Measurements from ENCODE around the gene RFLNA. TPM values are rescaled to one million over a fixed set of nuclear protein-coding genes. Genes with fewer than 3 reads are reported as not detected.
"Not testable (repeated sequence)": the region's sequence is repeated elsewhere in the genome, so short reads cannot be mapped to it uniquely, and the experiment has no call there.

The RFLNA gene
- total RNA-seq, 1 donor from 2014 or later = not detected

DNA sequence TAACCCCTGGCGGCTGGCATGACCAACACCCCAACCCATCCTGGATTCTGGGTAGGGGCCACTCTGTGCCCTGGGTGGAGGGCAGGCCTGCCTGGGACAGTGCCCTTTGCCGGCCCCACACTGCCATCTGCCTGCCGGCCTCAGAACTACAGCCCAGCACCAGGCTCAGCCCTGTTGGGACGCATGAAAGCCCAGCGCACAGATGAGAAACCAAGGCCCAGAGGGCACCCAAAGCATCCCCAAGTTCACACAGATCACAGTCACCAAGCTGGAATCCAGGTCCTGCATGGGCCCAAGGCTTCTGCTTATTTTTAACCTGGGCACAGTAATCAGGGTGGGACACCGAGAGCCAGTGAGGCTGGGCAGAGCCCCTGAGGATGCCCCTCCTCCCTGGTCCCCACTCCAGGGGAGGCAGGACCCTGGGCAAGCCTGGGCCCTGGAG lies 26.2 kb downstream of the RFLNA start:
- Mint-ChIP-seq H3K4me1 (ENCODE audit: low read depth) (no peaks in the 10 kb centered on the region), H3K4me3 (no peak overlapping the region), H3K36me3 (ENCODE audit: low read depth) (peaks cover 19% of the 10 kb centered on the region), H3K27ac (no peak overlapping the region), H3K9me3 (peaks cover 19% of the 10 kb centered on the region), H3K27me3 (ENCODE audit: insufficient read depth) (no peaks in the 10 kb centered on the region)
- intact Hi-C loops (cut with micrococcal nuclease) = loop anchor here (1.0 to 5.0 kb wide), 3 partner anchors 159 to 446 kb away; no protein-coding TSS in a partner anchor
- DNase-seq (ENCODE audit: low spot score) = peak; percentile 52

DNA sequence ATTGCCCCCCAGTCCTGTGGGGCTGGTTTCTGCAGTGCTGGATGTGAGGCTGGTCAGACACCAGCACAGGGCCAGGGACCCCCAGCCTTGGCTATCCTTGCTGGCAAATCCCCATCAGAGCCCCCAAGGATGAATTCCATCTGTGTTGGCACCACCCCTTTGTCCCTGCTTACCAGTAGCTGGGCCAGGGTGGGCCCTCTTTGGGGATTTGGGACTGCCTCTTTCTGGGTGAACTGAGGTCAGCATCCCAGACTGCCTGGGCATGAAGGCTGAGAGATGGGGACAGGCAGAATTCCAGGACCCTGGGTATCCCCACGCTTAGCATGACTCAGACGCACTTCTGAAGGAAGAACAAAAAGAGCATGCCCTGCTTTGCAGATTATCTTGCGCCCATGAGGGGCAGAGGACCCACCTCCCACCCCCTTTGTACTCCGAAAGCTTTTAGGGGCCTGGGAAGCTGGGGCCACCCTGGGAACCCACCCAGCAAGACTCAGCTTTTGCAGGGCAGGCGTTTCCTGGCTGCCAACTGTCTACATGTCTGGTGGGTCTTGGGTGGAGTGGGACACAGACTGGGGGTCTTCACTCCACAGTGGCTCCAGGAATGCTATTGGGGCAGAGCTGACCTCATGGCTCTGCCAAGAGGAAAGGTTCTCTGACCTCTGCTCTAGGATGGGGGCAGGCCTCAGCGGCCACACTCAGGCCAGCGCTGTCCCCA lies 26.8 kb downstream of the RFLNA start:
- Mint-ChIP-seq H3K4me3 (no peak overlapping the region), H3K27me3 (ENCODE audit: insufficient read depth) (no peaks in the 10 kb centered on the region), H3K4me1 (ENCODE audit: low read depth) (no peaks in the 10 kb centered on the region), H3K9me3 (peaks cover 19% of the 10 kb centered on the region), H3K36me3 (ENCODE audit: low read depth) (peaks cover 20% of the 10 kb centered on the region), H3K27ac (no peak overlapping the region)
- intact Hi-C loops (cut with micrococcal nuclease) = loop anchor here (1.0 to 5.0 kb wide), 3 partner anchors 159 to 446 kb away; no protein-coding TSS in a partner anchor
- no peak for DNase-seq (ENCODE audit: low spot score)

DNA sequence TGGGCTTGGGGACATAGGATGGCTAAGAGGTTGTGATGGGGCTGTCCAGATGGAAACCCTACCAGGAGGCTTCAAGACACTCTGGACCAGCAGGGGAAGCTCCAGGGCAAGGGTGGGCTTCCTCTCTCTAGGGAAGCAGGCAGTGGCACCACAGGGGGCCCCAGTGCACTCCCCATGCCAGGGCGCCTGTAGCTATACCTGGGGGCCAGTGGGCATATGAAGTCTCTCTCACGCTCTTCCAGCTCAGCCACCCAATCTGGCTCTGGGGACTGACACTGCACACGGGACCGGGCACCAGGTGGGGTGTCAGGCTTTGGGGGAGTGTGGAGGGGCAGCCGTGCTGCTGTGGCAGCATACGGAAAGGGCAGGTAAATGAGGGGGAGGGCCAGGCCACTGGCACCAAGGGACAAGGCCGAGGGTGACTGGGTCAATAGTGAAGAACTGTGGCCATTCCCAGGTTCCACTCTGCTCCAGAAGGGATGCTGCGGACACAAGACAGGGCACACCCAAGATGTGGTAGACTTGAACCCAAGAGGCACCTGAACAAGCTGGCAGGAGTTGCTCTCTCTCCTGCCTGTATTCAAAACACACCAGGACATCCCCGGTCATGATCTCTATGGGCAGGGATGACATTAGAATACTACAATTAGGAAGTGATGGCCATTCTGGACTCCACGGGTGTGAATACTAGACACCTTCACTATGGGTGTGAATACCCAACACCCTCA lies 27.5 kb downstream of the RFLNA start:
- intact Hi-C loops (cut with micrococcal nuclease) = loop anchor here (5.0 kb wide), 1 partner anchor 445 kb away; no protein-coding TSS in a partner anchor
- peaks cover 19% of the 10 kb centered on the region for H3K9me3 Mint-ChIP-seq
- H3K27me3 Mint-ChIP-seq (ENCODE audit: insufficient read depth) = no peaks in the 10 kb centered on the region
- no peak overlapping the region for H3K27ac Mint-ChIP-seq
- no peak overlapping the region for H3K4me3 Mint-ChIP-seq
- H3K4me1 Mint-ChIP-seq (ENCODE audit: low read depth) = no peaks in the 10 kb centered on the region
- H3K36me3 Mint-ChIP-seq (ENCODE audit: low read depth) = peaks cover 20% of the 10 kb centered on the region
- no peak for DNase-seq (ENCODE audit: low spot score)

DNA sequence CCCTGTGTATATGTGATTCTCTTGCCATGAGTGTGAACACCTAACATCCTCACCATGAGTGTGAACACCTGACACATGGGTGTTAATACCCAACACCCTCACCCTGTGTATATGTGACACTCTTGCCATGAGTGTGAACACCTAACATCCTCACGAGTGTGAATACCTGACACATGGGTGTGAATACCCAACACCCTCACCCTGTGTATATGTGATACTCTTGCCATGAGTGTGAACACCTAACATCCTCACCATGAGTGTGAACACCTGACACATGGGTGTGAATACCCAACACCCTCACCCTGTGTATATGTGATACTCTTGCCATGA lies 28.1 kb downstream of the RFLNA start:
- not testable (repeated sequence) for H3K4me1 Mint-ChIP-seq (ENCODE audit: low read depth); H3K27me3 Mint-ChIP-seq (ENCODE audit: insufficient read depth); H3K4me3 Mint-ChIP-seq; H3K27ac Mint-ChIP-seq; DNase-seq (ENCODE audit: low spot score)
- peaks cover 20% of the 10 kb centered on the region for H3K36me3 Mint-ChIP-seq (ENCODE audit: low read depth)
- intact Hi-C loops (cut with micrococcal nuclease) = loop anchor here (5.0 kb wide), 1 partner anchor 444 kb away; no protein-coding TSS in a partner anchor
- peaks cover 19% of the 10 kb centered on the region for H3K9me3 Mint-ChIP-seq

DNA sequence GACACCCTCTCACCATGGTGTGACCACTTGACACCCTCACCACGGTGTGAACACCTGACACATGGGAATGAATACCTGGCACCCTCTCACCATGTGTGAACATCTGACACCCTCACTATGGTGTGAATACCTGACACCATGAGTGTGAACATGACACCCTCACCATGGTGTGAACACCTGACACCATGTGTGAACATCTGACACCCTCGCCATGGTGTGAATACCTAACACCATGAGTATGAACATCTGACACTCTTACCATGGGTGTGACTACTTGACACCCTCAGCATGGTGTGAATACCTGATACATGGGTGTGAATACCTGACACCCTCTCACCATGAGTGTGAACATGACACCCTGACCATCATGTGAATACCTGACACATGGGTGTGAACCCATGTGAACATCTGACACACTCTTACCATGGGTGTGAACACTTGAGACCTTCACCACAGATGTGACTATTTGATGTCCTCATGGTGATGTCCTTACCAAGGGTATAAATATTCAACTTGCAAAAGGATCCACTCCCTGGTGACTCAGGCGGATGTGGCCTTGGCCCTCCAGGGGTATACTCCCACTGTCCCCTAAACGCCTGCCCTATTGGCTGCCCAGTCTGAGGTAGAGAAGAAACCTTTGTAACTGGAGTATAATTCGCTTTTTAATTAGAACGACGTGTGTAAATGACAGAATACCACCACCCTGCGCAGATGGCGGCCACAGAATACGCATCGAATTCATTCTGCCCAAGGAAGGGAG lies 29.1 kb downstream of the RFLNA start:
- peaks cover 20% of the 10 kb centered on the region for H3K36me3 Mint-ChIP-seq (ENCODE audit: low read depth)
- H3K27ac Mint-ChIP-seq = no peak overlapping the region
- intact Hi-C loops (cut with micrococcal nuclease) = loop anchor here (5.0 kb wide), 1 partner anchor 443 kb away; no protein-coding TSS in a partner anchor
- no peaks in the 10 kb centered on the region for H3K4me1 Mint-ChIP-seq (ENCODE audit: low read depth)
- peaks cover 19% of the 10 kb centered on the region for H3K9me3 Mint-ChIP-seq
- no peak overlapping the region for H3K4me3 Mint-ChIP-seq
- H3K27me3 Mint-ChIP-seq (ENCODE audit: insufficient read depth) = no peaks in the 10 kb centered on the region
- no peak for DNase-seq (ENCODE audit: low spot score)

DNA sequence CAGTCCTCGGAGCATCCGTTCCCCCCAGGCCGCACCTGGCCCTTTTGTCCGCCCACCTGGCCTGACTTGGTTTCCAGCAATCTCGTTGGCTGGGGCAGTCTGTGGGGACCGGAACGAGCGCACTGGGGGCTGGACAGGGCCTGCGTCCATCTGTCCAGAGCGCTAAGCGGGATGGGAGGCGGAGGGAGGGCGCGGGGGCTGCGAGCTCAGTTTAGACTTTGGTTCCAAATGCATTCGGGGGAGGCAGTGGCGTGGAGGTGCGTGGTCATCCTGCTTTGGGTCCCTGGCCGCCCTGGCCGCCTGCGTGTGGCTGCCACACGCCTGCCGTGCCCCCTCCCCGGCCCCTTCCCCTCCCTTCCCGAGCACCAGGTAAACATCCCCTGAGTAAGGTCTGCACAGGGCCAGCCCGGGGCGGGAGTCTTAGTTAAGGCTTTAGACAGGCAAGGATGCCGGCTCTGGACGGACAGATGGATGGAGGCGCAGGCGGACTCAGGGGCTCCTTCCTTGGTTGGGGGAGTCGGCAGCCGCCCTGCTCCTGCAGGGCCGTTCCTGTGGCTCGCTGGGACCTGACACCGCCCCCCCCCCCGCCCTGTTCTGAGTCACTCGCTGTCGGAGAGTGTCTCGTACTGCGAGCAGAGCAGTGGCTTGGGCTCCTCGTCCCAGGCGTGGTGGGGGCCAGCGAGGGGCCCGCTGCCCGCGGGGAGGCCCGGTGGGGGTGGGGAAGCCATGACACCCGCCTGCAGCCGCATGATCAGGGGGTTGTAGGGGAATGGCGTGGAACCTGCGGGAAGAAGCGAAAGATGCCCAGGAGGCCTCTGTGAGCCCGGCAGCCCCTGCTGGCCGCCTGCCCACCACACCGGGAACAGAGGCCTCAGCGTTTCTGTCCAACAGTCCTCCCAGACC lies 30.2 kb downstream of the RFLNA start:
- H3K27ac Mint-ChIP-seq = no peak overlapping the region
- H3K36me3 Mint-ChIP-seq (ENCODE audit: low read depth) = peaks cover 20% of the 10 kb centered on the region
- DNase-seq (ENCODE audit: low spot score) = no peak
- no peaks in the 10 kb centered on the region for H3K4me1 Mint-ChIP-seq (ENCODE audit: low read depth)
- no peaks in the 10 kb centered on the region for H3K27me3 Mint-ChIP-seq (ENCODE audit: insufficient read depth)
- H3K4me3 Mint-ChIP-seq = no peak overlapping the region
- H3K9me3 Mint-ChIP-seq = peaks cover 19% of the 10 kb centered on the region
- intact Hi-C loops (cut with micrococcal nuclease) = loop anchor here (5.0 kb wide), 1 partner anchor 442 kb away; no protein-coding TSS in a partner anchor

DNA sequence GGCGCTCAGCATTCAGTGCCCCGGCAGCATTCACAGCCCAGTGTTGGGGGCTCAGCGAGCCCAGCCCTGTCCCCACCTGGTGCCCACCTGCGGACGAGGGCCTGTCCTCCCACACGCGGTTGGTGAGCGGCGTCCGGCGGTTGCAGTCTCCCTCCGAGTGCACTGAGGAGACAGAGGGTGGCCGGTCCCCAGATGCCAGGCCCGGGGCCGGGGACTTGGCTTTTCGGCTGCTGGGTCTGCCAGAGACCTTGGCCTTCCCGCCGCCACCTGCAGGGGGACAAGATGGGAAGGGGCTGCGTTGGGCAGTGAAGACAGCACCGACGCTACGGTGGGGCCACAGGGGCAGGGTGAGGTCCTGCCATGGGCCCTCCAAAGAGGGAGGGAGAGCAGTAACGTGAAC lies 31.2 kb downstream of the RFLNA start:
- intact Hi-C loops (cut with micrococcal nuclease) = no loop called here
- no peak overlapping the region for H3K27ac Mint-ChIP-seq
- no peak overlapping the region for H3K4me3 Mint-ChIP-seq
- no peak for DNase-seq (ENCODE audit: low spot score)
- H3K4me1 Mint-ChIP-seq (ENCODE audit: low read depth) = no peaks in the 10 kb centered on the region
- H3K27me3 Mint-ChIP-seq (ENCODE audit: insufficient read depth) = no peaks in the 10 kb centered on the region
- H3K9me3 Mint-ChIP-seq = peaks cover 19% of the 10 kb centered on the region
- peaks cover 20% of the 10 kb centered on the region for H3K36me3 Mint-ChIP-seq (ENCODE audit: low read depth)

DNA sequence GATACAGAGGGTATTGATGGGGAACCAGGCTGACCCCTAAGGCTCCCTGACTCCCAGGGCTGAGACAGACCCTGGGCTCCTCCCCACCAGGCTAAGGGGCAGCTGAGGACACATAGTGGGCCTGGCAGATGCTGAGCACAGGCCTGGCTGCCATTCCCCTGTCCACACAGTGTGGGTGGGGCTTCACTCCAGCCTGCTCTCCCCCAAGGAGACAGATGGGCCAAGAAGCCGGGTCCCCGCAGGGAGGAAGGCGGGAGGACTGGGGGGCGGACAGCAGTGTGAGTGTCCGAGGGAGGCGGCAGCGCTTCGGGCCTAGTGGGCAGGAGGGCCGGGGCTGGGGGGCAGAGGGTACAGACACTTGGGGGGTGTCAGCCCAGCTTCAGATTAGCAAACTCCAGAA lies 32.0 kb downstream of the RFLNA start:
- H3K4me1 Mint-ChIP-seq (ENCODE audit: low read depth) = no peaks in the 10 kb centered on the region
- H3K27ac Mint-ChIP-seq = no peak overlapping the region
- peaks cover 19% of the 10 kb centered on the region for H3K9me3 Mint-ChIP-seq
- no peaks in the 10 kb centered on the region for H3K27me3 Mint-ChIP-seq (ENCODE audit: insufficient read depth)
- H3K36me3 Mint-ChIP-seq (ENCODE audit: low read depth) = peaks cover 20% of the 10 kb centered on the region
- no peak for DNase-seq (ENCODE audit: low spot score)
- intact Hi-C loops (cut with micrococcal nuclease) = no loop called here
- H3K4me3 Mint-ChIP-seq = no peak overlapping the region

DNA sequence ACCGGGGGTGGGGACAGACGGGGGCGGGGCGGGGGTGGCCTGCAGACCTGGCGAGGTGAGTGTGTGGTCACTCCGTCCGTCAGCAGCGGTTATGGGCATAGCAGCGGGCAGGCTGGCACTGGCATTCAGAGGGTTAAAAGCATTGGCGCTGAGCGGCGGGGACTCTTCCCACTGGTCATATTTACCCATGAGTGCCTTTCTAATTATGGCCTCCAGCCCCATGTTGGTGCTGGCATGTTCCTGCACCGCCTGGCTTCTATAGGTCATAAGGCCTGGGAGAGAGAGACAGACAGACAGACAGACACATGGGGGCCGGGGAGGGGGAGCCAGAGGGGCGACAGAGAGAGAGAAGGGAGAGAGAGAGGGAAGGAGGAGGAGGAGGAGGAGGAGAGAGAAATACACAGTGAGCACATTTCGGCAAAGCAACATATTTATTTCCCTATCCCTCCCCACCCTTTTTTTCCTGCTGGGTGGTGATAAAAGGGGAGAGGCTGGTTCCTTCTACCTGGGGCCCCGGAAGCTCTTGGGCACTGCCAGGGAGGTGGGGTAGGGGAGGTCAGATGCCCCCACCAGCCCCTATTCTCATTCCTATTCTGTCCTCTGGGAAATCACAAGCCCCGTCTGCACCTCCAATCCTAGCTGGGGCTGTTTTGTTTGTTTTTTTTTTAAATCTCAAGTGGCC lies 32.6 kb downstream of the RFLNA start:
- intact Hi-C loops (cut with micrococcal nuclease) = no loop called here
- no peak for DNase-seq (ENCODE audit: low spot score)
- no peaks in the 10 kb centered on the region for H3K27me3 Mint-ChIP-seq (ENCODE audit: insufficient read depth)
- H3K4me1 Mint-ChIP-seq (ENCODE audit: low read depth) = no peaks in the 10 kb centered on the region
- peaks cover 20% of the 10 kb centered on the region for H3K36me3 Mint-ChIP-seq (ENCODE audit: low read depth)
- no peak overlapping the region for H3K4me3 Mint-ChIP-seq
- H3K27ac Mint-ChIP-seq = no peak overlapping the region
- peaks cover 19% of the 10 kb centered on the region for H3K9me3 Mint-ChIP-seq

DNA sequence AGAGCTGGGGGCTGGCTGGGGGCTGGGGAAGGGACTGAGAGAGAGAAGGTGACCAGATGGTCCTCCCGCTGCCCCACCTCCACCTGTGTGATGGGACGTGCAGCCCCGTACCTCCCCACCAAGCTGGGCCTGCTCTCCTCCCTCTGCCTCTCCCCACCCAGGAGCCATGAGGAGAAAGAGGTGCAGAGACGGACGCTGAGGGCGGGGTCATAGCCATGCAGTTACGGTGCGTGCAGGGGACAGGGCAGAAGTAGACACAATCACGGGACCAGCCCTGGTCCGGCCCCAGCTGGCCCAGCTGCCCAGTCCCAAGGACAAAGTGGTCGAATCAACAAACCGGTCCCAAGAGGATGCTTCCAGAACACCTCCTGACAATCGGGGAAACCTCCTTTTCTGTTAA lies 33.2 kb downstream of the RFLNA start:
- Mint-ChIP-seq H3K36me3 (ENCODE audit: low read depth) (peaks cover 20% of the 10 kb centered on the region), H3K27ac (no peak overlapping the region), H3K4me3 (no peak overlapping the region), H3K27me3 (ENCODE audit: insufficient read depth) (no peaks in the 10 kb centered on the region), H3K9me3 (peaks cover 19% of the 10 kb centered on the region), H3K4me1 (ENCODE audit: low read depth) (no peaks in the 10 kb centered on the region)
- DNase-seq (ENCODE audit: low spot score) = no peak
- intact Hi-C loops (cut with micrococcal nuclease) = no loop called here

DNA sequence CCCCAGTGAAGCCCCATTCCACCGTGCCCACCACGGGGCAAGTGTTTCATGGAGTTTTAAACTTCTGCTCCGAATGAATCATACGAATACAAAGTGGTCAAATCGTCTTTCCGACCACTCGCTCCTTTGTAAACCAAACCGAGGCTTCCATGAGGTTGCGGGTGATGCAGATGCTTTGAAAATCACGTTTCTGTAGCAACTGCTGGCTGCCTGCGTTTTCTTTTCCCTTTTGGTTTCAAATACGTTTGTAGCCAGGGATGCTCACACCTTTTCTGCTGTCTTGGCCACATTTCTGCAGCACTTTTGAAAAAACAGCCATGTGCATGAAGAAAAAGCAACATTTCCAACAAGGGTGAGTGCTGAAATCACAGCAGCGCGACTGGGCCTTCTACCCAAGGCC lies 33.7 kb downstream of the RFLNA start:
- peaks cover 16% of the 10 kb centered on the region for H3K9me3 Mint-ChIP-seq
- H3K36me3 Mint-ChIP-seq (ENCODE audit: low read depth) = peaks cover 17% of the 10 kb centered on the region
- no peak overlapping the region for H3K4me3 Mint-ChIP-seq
- intact Hi-C loops (cut with micrococcal nuclease) = no loop called here
- no peaks in the 10 kb centered on the region for H3K27me3 Mint-ChIP-seq (ENCODE audit: insufficient read depth)
- H3K27ac Mint-ChIP-seq = no peak overlapping the region
- no peaks in the 10 kb centered on the region for H3K4me1 Mint-ChIP-seq (ENCODE audit: low read depth)
- DNase-seq (ENCODE audit: low spot score) = no peak
